ENCODE results near the gene RERE. TPM values are rescaled to one million over a fixed set of nuclear protein-coding genes. Genes with fewer than 3 reads are reported as not detected.

Gene RERE
- total and polyA plus RNA-seq, 2 experiments from 2014 or later, result 148 to 170 TPM

GRCh38 chr1:8685463-8685862 lies 132.0 kb downstream of the RERE start (continued):
- TF ChIP-seq EZH2phosphoT487 (IDR thresholded peaks at IDR 0.05; ENCODE audit: unreplicated experiment), result no peak
- TF ChIP-seq ETS1 (IDR thresholded peaks at IDR 0.05), result no peak

- Histone ChIP-seq H2AFZ (no peak overlapping the region), H3K9me2 (ENCODE audit: insufficient read depth) (no peaks in the 10 kb centered on the region), H3K27me3 (ENCODE audit: insufficient read depth) (no peaks in the 10 kb centered on the region), H3K27ac (ENCODE audit: low read depth) (no peak overlapping the region), H3F3A (replicated peaks; ENCODE audit: low read depth) (no peaks in the 10 kb centered on the region), H3K79me2 (replicated peaks; ENCODE audit: insufficient read depth) (peaks cover 100% of the 10 kb centered on the region), H3K4me2 (0 out of 2 replicates have a peak overlapping the region, but pooled peaks have one; percentile 18), H3K4me3 (no peak overlapping the region), H4K20me1 (replicated peaks; ENCODE audit: insufficient read depth) (peaks cover 75% of the 10 kb centered on the region), H3K4me1 (ENCODE audit: insufficient read depth) (peaks cover 77% of the 10 kb centered on the region), H3K36me3 (ENCODE audit: insufficient read depth) (no peaks in the 10 kb centered on the region)
- Mint-ChIP-seq H3K36me3 (ENCODE audit: low read depth) (no peaks in the 10 kb centered on the region), H3K27me3 (ENCODE audit: insufficient read depth, low read depth, poor library complexity) (peaks cover 7% of the 10 kb centered on the region), H3K9me3 (no peaks in the 10 kb centered on the region), H3K27ac (peak overlapping the region; percentile 52), H3K4me1 (peaks cover 43% of the 10 kb centered on the region), H3K4me3 (no peak overlapping the region)
- peak; percentile 27; the same call in 2 of the 3 replicates for ATAC-seq
- peak; percentile 44 for DNase-seq (ENCODE audit: low spot score)
- TF ChIP-seq ETS1 (IDR thresholded peaks at IDR 0.05), result no peak
- TF ChIP-seq ZNF114 (CRISPR knock-in tag; IDR thresholded peaks at IDR 0.05), result no peak
- no peak for TF ChIP-seq JUNB (IDR thresholded peaks at IDR 0.05; ENCODE audit: unreplicated experiment)
- TF ChIP-seq EZH2 (IDR thresholded peaks at IDR 0.05; ENCODE audit: low read depth, unreplicated experiment), result no peak
- no peak for TF ChIP-seq ZNF462 (CRISPR knock-in tag; IDR thresholded peaks at IDR 0.05)
- TF ChIP-seq EZH2phosphoT487 (IDR thresholded peaks at IDR 0.05; ENCODE audit: unreplicated experiment), result no peak
- TF ChIP-seq POLR2AphosphoS5 (IDR thresholded peaks at IDR 0.05; ENCODE audit: low read depth), result no peak
- no peak for TF ChIP-seq STAT1 (IDR thresholded peaks at IDR 0.05; ENCODE audit: unreplicated experiment)
- no peak for TF ChIP-seq CTCF (conservative IDR thresholded peaks at IDR 0.05; ENCODE audit: low read depth in 2 of 2)
- no peak for TF ChIP-seq REST (IDR thresholded peaks at IDR 0.05; ENCODE audit: unreplicated experiment)
- TF ChIP-seq ZNF331 (CRISPR knock-in tag; IDR thresholded peaks at IDR 0.05; ENCODE audit: low read depth), result no peak
Observed at GRCh38 chr1:8684590-8684989, 132.8 kb downstream of the RERE start.
